C4-2B (cell line): ENCODE results near the gene DNAJB8.

Experiments
- H3K27ac ChIP-seq: fragments of 450-650 bp; 2 replicates; pipeline ENCODE4 v1.5.1; 2017
- ZFX ChIP-seq: fragments of 450-650 bp; IDR thresholded peaks from 2 replicates; pipeline ENCODE4 v1.6.1; 2017
- TF ChIP-seq, protein P1 (sequence below): fragments of 450-650 bp; conservative IDR thresholded peaks from 2 replicates; pipeline ENCODE4 v1.5.1; 2017; ENCODE audit warnings: mild to moderate bottlenecking

Gene DNAJB8

GRCh38 chr3:128420289-128420688 is 46.4 kb downstream of the DNAJB8 start:
- no peak overlapping the region for H3K27ac ChIP-seq
- TF ChIP-seq, protein P1, sequence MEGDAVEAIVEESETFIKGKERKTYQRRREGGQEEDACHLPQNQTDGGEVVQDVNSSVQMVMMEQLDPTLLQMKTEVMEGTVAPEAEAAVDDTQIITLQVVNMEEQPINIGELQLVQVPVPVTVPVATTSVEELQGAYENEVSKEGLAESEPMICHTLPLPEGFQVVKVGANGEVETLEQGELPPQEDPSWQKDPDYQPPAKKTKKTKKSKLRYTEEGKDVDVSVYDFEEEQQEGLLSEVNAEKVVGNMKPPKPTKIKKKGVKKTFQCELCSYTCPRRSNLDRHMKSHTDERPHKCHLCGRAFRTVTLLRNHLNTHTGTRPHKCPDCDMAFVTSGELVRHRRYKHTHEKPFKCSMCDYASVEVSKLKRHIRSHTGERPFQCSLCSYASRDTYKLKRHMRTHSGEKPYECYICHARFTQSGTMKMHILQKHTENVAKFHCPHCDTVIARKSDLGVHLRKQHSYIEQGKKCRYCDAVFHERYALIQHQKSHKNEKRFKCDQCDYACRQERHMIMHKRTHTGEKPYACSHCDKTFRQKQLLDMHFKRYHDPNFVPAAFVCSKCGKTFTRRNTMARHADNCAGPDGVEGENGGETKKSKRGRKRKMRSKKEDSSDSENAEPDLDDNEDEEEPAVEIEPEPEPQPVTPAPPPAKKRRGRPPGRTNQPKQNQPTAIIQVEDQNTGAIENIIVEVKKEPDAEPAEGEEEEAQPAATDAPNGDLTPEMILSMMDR: no peak
- TF ChIP-seq ZFX: no peak

- H3K27ac ChIP-seq: no peak overlapping the region
- TF ChIP-seq, protein P1: no peak
- no peak for TF ChIP-seq ZFX
Observed at GRCh38 chr3:128419311-128419710, 47.4 kb downstream of the DNAJB8 start.

GRCh38 chr3:128418900-128419299 is 47.8 kb downstream of the DNAJB8 start:
- H3K27ac ChIP-seq: no peak overlapping the region
- TF ChIP-seq, protein P1: no peak
- TF ChIP-seq ZFX: no peak

DNA sequence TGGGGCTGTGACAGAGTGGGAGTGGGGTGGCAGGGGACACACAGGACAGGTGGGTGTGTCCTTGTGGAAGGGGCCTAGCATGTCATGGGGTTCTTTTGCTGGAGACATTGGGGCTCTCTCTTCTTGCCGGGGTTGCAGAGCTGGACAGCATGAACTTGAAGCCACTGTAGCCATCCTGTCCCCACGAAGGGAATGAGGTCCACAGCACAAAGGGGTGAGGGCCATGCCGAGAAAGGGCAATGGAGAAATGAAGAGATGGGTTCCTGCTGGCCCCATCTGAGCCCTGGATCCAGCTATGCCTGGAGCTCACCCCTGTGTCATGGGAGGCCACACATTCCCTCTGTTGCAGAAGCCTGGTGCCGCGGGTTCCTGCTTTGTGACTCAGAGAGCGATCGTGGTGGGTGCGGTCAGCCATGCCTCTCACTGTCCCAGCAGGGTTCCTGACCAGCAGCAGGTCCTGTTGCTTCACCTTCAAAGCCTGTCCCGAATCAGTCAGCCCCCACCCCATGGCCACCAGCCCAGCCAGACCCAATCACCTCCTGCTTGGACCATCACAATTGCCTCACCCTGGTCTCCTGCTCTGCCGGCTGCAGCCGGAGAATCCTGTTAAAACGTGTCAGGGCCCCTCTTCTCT is 50.0 kb downstream of the DNAJB8 start:
- no peak overlapping the region for H3K27ac ChIP-seq
- no peak for TF ChIP-seq ZFX
- TF ChIP-seq, protein P1: no peak

DNA sequence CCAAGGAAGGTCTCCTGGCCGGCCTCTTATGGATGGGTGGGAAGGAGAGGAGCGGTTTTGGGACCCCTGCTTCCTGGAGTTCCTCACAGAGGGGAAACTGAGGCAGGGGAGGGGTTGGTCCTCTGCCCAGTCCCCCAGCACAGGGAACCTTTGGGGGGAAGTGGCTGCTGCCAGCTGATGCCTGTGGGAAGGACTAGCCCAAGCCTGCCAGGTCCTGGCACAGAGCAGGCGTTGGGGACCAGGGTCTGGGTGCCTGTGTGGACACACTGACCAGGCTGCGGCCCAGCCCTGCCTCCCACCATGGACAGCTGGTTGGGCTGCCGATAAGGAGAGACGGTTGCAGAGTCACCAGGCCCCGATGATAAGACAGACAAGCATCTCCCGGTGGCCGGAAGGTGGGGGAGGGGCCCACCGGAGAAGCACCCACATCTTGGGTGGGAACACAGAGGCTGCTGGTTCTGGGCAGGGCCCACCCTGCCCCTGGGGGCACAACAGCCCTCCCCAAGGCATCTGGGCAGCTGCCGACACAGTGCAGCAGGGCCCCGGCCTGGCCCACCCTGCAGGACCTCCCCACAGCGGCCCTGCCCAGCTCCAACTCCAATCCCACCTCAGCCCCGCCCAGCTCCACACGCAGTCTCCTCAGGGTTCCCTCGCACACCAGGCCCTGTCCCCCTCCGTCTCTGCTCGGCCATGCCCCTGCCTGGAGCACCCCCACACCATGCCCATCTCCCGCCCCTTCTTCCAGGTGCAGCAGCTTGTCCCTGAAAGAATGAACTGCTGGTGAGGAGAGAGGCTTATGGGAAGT is 50.7 kb downstream of the DNAJB8 start:
- TF ChIP-seq, protein P1: no peak
- TF ChIP-seq ZFX: no peak; the same call in 1 of the 2 replicates
- no peak overlapping the region for H3K27ac ChIP-seq

GRCh38 chr3:128415200-128415772 is 51.4 kb downstream of the DNAJB8 start:
- TF ChIP-seq ZFX: no peak
- TF ChIP-seq, protein P1: no peak
- no peak overlapping the region for H3K27ac ChIP-seq

DNA sequence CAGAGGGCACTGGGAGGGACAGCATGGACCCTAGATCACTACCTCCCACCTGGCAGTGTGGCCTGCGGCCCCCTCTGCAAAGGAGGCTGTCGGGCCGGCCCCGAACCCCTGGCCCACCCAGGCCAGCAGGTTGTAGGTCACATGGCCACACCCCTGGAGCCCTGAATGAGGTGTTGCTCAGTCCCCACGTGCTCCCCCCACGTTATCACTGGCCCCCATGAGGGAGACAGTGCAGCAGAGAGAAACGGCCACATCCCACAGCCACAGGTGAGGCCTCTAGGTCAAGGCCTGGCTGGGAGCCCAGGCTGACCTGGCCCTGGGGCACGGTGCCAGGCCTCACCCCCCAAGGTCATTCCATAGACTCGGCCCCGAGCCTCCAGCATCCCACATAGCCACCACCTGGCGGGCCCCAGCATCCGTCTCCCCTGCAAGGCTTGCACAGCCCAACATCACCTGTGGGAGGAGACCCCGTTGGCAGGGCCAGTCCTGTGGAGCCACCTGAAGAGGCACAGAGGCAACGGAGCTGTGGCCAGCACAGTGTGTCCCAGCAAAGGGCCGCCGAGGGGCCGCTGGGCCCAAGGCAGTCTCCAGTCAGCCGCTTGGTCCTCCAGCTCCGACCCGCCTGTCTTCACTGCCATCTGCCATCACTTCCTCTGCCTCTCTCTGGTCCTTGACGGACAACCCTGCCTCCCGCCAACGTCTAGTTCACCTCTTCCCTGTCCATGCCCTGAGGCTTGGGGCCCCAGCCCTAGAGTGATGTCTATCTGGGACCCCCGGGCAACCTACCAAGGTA is 53.1 kb downstream of the DNAJB8 start:
- TF ChIP-seq ZFX: no peak
- TF ChIP-seq, protein P1: no peak
- no peak overlapping the region for H3K27ac ChIP-seq
